GM19372 (cell line): ENCODE data around the gene NUP62.

Experiments used
- ATAC-seq: cut with Tn5 transposase; IDR thresholded peaks from one replicate; pipeline ENCODE4 v1.9.1; 2021; ENCODE audit warnings: mild to moderate bottlenecking, low read depth, moderate library complexity; ENCODE audit not compliant: unreplicated experiment

NUP62 gene

GRCh38 chr19:49884109-49884508 is 45.2 kb downstream of the NUP62 start:
- ATAC-seq: no peak

GRCh38 chr19:49883094-49883493 is 46.2 kb downstream of the NUP62 start:
- ATAC-seq: no peak

GRCh38 chr19:49882643-49883042 is 46.7 kb downstream of the NUP62 start:
- ATAC-seq: no peak

- ATAC-seq: no peak
These were observed 47.5 kb downstream of the NUP62 start for GRCh38 chr19:49881672-49882394.

GRCh38 chr19:49881186-49881585 is 48.1 kb downstream of the NUP62 start:
- ATAC-seq: no peak

GRCh38 chr19:49880162-49880869 is 49.0 kb downstream of the NUP62 start:
- ATAC-seq: no peak

GRCh38 chr19:49879243-49879963 is 49.9 kb downstream of the NUP62 start:
- no peak for ATAC-seq

- ATAC-seq: no peak
These were observed 50.6 kb downstream of the NUP62 start for GRCh38 chr19:49878744-49879070.

GRCh38 chr19:49877879-49878743 is 51.2 kb downstream of the NUP62 start:
- peak; percentile 43 for ATAC-seq

GRCh38 chr19:49877020-49877878 is 52.1 kb downstream of the NUP62 start, which contains the start of the genes AKT1S1 and TBC1D17:
Gene AKT1S1, minus strand, starts transcription at chr19:49877355. Its CDS starts 4,060 bp downstream, at chr19:49873295.
Gene TBC1D17, plus strand, starts transcription at chr19:49877702. Its CDS starts 22 bp downstream, at chr19:49877724.
- peak; percentile 52 for ATAC-seq

- ATAC-seq: peak; percentile 43
These were observed 52.8 kb downstream of the NUP62 start for GRCh38 chr19:49876422-49877019.

GRCh38 chr19:49875857-49876421 is 53.4 kb downstream of the NUP62 start:
- ATAC-seq: no peak

- ATAC-seq: no peak
These were observed 54.1 kb downstream of the NUP62 start for GRCh38 chr19:49875177-49875576.

- ATAC-seq: no peak
These were observed 54.7 kb downstream of the NUP62 start for GRCh38 chr19:49874503-49875157.

- ATAC-seq: no peak
These were observed 55.5 kb downstream of the NUP62 start for GRCh38 chr19:49873834-49874233.

- no peak for ATAC-seq
These were observed 56.2 kb downstream of the NUP62 start for GRCh38 chr19:49873129-49873521.

GRCh38 chr19:49872245-49873128 is 56.8 kb downstream of the NUP62 start:
- no peak for ATAC-seq
